IMR-90 (cell line): Measurements from ENCODE around the gene BRINP3. TPM values are rescaled to one million over a fixed set of nuclear protein-coding genes. Genes with fewer than 3 reads are reported as not detected.

Source experiments
- ATAC-seq: fragments of 200-7000 bp; cut with Tn5 transposase; 2 replicates; pipeline ENCODE4 v1.9.1; 2020; ENCODE audit warnings: low read depth, mild to moderate bottlenecking, moderate library complexity
- BruUV-seq: library from RNA; stranded (reverse); fragments of 400-500 nt; replicated peaks from 2 replicates; lab custom pipeline; 2021; lab: Mats Ljungman, UMichigan
- CTCF ChIA-PET: fragments of 300-600 bp; formaldehyde crosslinking; extraction: SDS; loops from one replicate; lab custom pipeline; 2021; ENCODE audit warnings: antibody characterized with exemption; lab: Yijun Ruan, JAX
- POLR2A ChIA-PET: fragments of 300-600 bp; sonication (Branson Sonifier 250); formaldehyde crosslinking; loops from one replicate; lab custom pipeline; 2022; ENCODE audit warnings: antibody characterized with exemption; ENCODE audit not compliant: unreplicated experiment; lab: Charles Lee
- DNase-seq: peaks from one replicate; pipeline ENCODE4 v3.0.0; 2013
- H2AFZ ChIP-seq: replicated peaks from 2 replicates; pipeline ENCODE3; 2013; ENCODE audit warnings: low read length, mild to moderate bottlenecking; ENCODE audit not compliant: poor library complexity
- H2AK5ac ChIP-seq: 2 replicates; pipeline ENCODE4 v1.6.1; 2013; ENCODE audit warnings: low read depth, low read length, inconsistent platforms
- H2AK9ac ChIP-seq: replicated peaks from 2 replicates; pipeline ENCODE3; 2013; ENCODE audit warnings: mild to moderate bottlenecking, low read depth, low read length, moderate library complexity; ENCODE audit not compliant: poor library complexity
- H2BK120ac ChIP-seq: 2 replicates; pipeline ENCODE4 v1.6.1; 2013; ENCODE audit warnings: low read depth, low read length, inconsistent platforms
- H2BK15ac ChIP-seq: 3 replicates; pipeline ENCODE4 v1.6.1; 2013; ENCODE audit warnings: low read depth, low read length, inconsistent platforms
- H2BK20ac ChIP-seq: 2 replicates; pipeline ENCODE4 v1.6.1; 2013; ENCODE audit warnings: low read depth, mild to moderate bottlenecking, inconsistent platforms, low read length, moderate library complexity
- H2BK5ac ChIP-seq: 2 replicates; pipeline ENCODE4 v1.6.1; 2013; ENCODE audit warnings: mild to moderate bottlenecking, low read depth, low read length, inconsistent platforms; ENCODE audit not compliant: poor library complexity, severe bottlenecking
- H3K14ac ChIP-seq: replicated peaks from 2 replicates; pipeline ENCODE4 v1.6.1; 2013; ENCODE audit warnings: low read depth, low read length, inconsistent platforms
- H3K18ac ChIP-seq: 2 replicates; pipeline ENCODE4 v1.6.1; 2013; ENCODE audit warnings: low read depth, low read length, control low read depth
- H3K23ac ChIP-seq: 2 replicates; pipeline ENCODE4 v1.6.1; 2013; ENCODE audit warnings: low read depth, low read length, inconsistent platforms
- H3K27ac ChIP-seq: 2 replicates; pipeline ENCODE4 v1.5.1; 2013; ENCODE audit warnings: mild to moderate bottlenecking, control low read depth, low read length; ENCODE audit not compliant: insufficient read depth
- H3K27me3 ChIP-seq: 2 replicates; pipeline ENCODE4 v1.6.1; 2013; ENCODE audit warnings: low read length; ENCODE audit not compliant: control insufficient read depth, insufficient read depth
- H3K36me3 ChIP-seq: 2 replicates; pipeline ENCODE4 v1.6.1; 2013; ENCODE audit warnings: low read length, mixed read lengths; ENCODE audit not compliant: control insufficient read depth, insufficient read depth
- H3K4ac ChIP-seq: 2 replicates; pipeline ENCODE4 v1.6.1; 2013; ENCODE audit warnings: low read depth, low read length, inconsistent platforms
- H3K4me1 ChIP-seq: 2 replicates; pipeline ENCODE4 v1.6.1; 2013; ENCODE audit warnings: low read length, mixed read lengths; ENCODE audit not compliant: control insufficient read depth, insufficient read depth
- H3K4me2 ChIP-seq: 2 replicates; pipeline ENCODE4 v1.6.1; 2013; ENCODE audit warnings: low read depth, mild to moderate bottlenecking, control low read depth, low read length, moderate library complexity
- H3K4me3 ChIP-seq: 2 replicates; pipeline ENCODE4 v1.5.1; 2013; ENCODE audit warnings: low read depth, mild to moderate bottlenecking, control low read depth, low read length, moderate library complexity; ENCODE audit not compliant: insufficient read depth
- H3K56ac ChIP-seq: 2 replicates; pipeline ENCODE4 v1.6.1; 2013; ENCODE audit warnings: low read length, inconsistent platforms; ENCODE audit not compliant: insufficient read depth; ENCODE audit errors: extremely low read depth
- H3K79me1 ChIP-seq, 2 experiments: 2 replicates each; pipeline ENCODE4 v1.6.1; 2013; ENCODE audit warnings: low read length in 2 of 2, inconsistent platforms in 1 of 2, low read depth in 1 of 2
- H3K9ac ChIP-seq: 2 replicates; pipeline ENCODE4 v1.6.1; 2013; ENCODE audit warnings: low read depth, low read length, control low read depth
- H3K9me1 ChIP-seq: 2 replicates; pipeline ENCODE4 v1.6.1; 2013; ENCODE audit warnings: low read length, inconsistent platforms; ENCODE audit not compliant: insufficient read depth
- H3K9me3 ChIP-seq: 2 replicates; pipeline ENCODE4 v1.6.1; 2013; ENCODE audit warnings: low read length; ENCODE audit not compliant: control insufficient read depth, insufficient read depth
- H4K20me1 ChIP-seq: 2 replicates; pipeline ENCODE4 v1.6.1; 2013; ENCODE audit warnings: low read length, inconsistent platforms; ENCODE audit not compliant: insufficient read depth
- H4K5ac ChIP-seq: 2 replicates; pipeline ENCODE4 v1.6.1; 2013; ENCODE audit warnings: mild to moderate bottlenecking, low read depth, low read length, control low read depth
- H4K8ac ChIP-seq, 2 experiments: 2 replicates each; pipeline ENCODE4 v1.6.1; 2013; ENCODE audit warnings: low read depth in 2 of 2, low read length in 2 of 2, control low read depth in 1 of 2, inconsistent platforms in 1 of 2
- H4K91ac ChIP-seq: 2 replicates; pipeline ENCODE4 v1.6.1; 2013; ENCODE audit warnings: low read depth, low read length, inconsistent platforms; ENCODE audit not compliant: insufficient read depth
- CEBPB ChIP-seq: IDR thresholded peaks from 2 replicates; pipeline ENCODE4 v1.6.1; 2012; ENCODE audit warnings: low read depth, low read length, improper control_type of control experiment
- CHD1 ChIP-seq: IDR thresholded peaks from 2 replicates; pipeline ENCODE4 v1.6.1; 2012; ENCODE audit warnings: low read depth, low read length, improper control_type of control experiment
- FOS ChIP-seq: fragments of 150-350 bp; IDR thresholded peaks from 2 replicates; pipeline ENCODE4 v1.6.1; 2016; ENCODE audit warnings: low read depth, low read length
- MAFK ChIP-seq: IDR thresholded peaks from 2 replicates; pipeline ENCODE4 v1.6.1; 2012; ENCODE audit warnings: low read depth, low read length, improper control_type of control experiment
- MAZ ChIP-seq: IDR thresholded peaks from 2 replicates; pipeline ENCODE4 v1.6.1; 2012; ENCODE audit warnings: low read depth, mild to moderate bottlenecking, low read length, improper control_type of control experiment, moderate library complexity, borderline replicate concordance
- MXI1 ChIP-seq: IDR thresholded peaks from 2 replicates; pipeline ENCODE4 v1.6.1; 2012; ENCODE audit warnings: low read depth, mild to moderate bottlenecking, low read length, moderate library complexity, borderline replicate concordance
- POLR2A ChIP-seq: IDR thresholded peaks from 2 replicates; pipeline ENCODE4 v1.6.1; 2012; ENCODE audit warnings: mild to moderate bottlenecking, low read depth, low read length
- RCOR1 ChIP-seq: IDR thresholded peaks from 2 replicates; pipeline ENCODE4 v1.6.1; 2012; ENCODE audit warnings: mild to moderate bottlenecking, low read length, improper control_type of control experiment; ENCODE audit not compliant: insufficient replicate concordance
- WGBS, 2 experiments: methylation state at CpG; one replicate each; pipeline versions ENCODE4 v1.1.5 to v1.1.7; 2013; ENCODE audit warnings: missing lambda C conversion rate in 2 of 2; ENCODE audit not compliant: insufficient read length in 1 of 2; ENCODE audit errors: extremely low coverage in 2 of 2; 5-methylcytosine and 5-hydroxymethylcytosine counted together
- dilution Hi-C: fragments of 300-500 bp; cut with HindIII; formaldehyde crosslinking; loops from one replicate; pipeline ENCODE4 v1.14.3; 2018; ENCODE audit warnings: low sequenced_read_pairs; ENCODE audit not compliant: unreplicated experiment
- in situ Hi-C: fragments of 300-500 bp; cut with MboI; formaldehyde crosslinking; loops from 3 replicates; pipeline ENCODE4 v1.14.3; 2019; ENCODE audit warnings: low sequenced_read_pairs, inconsistent platforms, mixed read lengths
- intact Hi-C: fragments of 100-400 bp; cut with micrococcal nuclease; formaldehyde crosslinking; loops from 2 replicates; pipeline ENCODE4 v1.10.0; 2022
- polyA plus RNA-seq, 3 experiments: library from polyadenylated mRNA; depleted of rRNA; stranded (reverse); fragments of >200 nt; gene quantifications; 2 replicates each; pipeline ENCODE4 v1.2.3, GENCODE V29; 2012; ENCODE audit warnings: low replicate concordance in 1 of 3
- total RNA-seq: library from RNA; depleted of rRNA; stranded (reverse); fragments of >200 nt; gene quantifications from 2 replicates; pipeline ENCODE4 v1.2.3, GENCODE V29; 2012
- TF ChIP-seq, protein P1 (sequence below): conservative IDR thresholded peaks from 2 replicates; pipeline ENCODE4 v1.5.1; 2012; ENCODE audit warnings: mild to moderate bottlenecking, low read depth, low read length, improper control_type of control experiment
- TF ChIP-seq, protein P2 (sequence below): fragments of 150-350 bp; IDR thresholded peaks from 2 replicates; pipeline ENCODE4 v1.6.1; 2016; ENCODE audit warnings: low read depth, mild to moderate bottlenecking, low read length, moderate library complexity, borderline replicate concordance

The BRINP3 gene
- total and polyA plus RNA-seq, 2 of the 4 experiments (the other 2 are of a cell fraction) = 0.15 to 0.36 TPM

DNA sequence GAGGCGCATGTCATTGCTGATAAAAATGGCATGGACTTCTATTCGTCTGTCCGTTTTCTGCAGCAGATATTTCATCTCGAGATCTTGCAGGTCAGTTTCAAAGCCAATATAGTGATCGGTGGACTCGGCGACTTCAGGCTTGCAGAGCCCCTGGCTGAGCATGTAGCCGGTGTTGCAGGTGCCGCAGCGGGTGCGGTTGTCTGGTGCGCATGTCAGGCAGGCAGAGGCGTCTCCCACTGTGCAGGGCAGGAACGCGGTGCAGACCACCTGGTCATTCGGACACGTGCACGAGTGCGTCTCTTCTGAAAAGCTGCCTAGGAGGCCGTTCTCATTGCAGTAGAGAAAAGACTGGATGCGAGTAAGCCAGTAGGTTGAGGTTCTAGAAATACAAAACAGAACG lies 378.9 kb downstream of the BRINP3 start:
- no peaks in the 10 kb centered on the region for H3K9me3 ChIP-seq
- H3K27me3 ChIP-seq = no peaks in the 10 kb centered on the region
- dilution Hi-C loops (no loop called here), intact Hi-C loops (no loop called here), in situ Hi-C loops (no loop called here)
- H3K23ac ChIP-seq = no peak overlapping the region
- H3K79me1 ChIP-seq = no peaks in the 10 kb centered on the region
- no peak overlapping the region for H2BK20ac ChIP-seq
- H4K5ac ChIP-seq = no peak overlapping the region
- H3K4me2 ChIP-seq = no peak overlapping the region
- H2BK120ac ChIP-seq = no peak overlapping the region
- no peak for DNase-seq
- no peak overlapping the region for H3K27ac ChIP-seq
- H3K36me3 ChIP-seq = no peaks in the 10 kb centered on the region
- H3K14ac ChIP-seq = no peak overlapping the region
- H2BK5ac ChIP-seq = no peak overlapping the region
- no peak overlapping the region for H3K9ac ChIP-seq
- no peak overlapping the region for H2BK15ac ChIP-seq
- no peak overlapping the region for H3K56ac ChIP-seq
- CTCF ChIA-PET = no interaction called here
- H3K4me3 ChIP-seq = no peak overlapping the region
- no peak overlapping the region for H2AFZ ChIP-seq
- no peak overlapping the region for H2AK9ac ChIP-seq
- POLR2A ChIA-PET = no interaction called here
- no peaks in the 10 kb centered on the region for H3K9me1 ChIP-seq
- H2AK5ac ChIP-seq = no peak overlapping the region
- H4K91ac ChIP-seq = no peak overlapping the region
- no peaks in the 10 kb centered on the region for H3K4me1 ChIP-seq
- no peaks in the 10 kb centered on the region for H4K20me1 ChIP-seq
- ATAC-seq = no peak
- 93% methylated on average over 11 of the region's 22 CpGs; no CpG with 5 or more reads in 1 of the 2 experiments for WGBS, 2 experiments
- no TSS peak for BruUV-seq
- H4K8ac ChIP-seq = no peak overlapping the region
- no peak overlapping the region for H3K18ac ChIP-seq
- H3K4ac ChIP-seq = no peak overlapping the region
- TF ChIP-seq MAFK (no peak), MXI1 (no peak), FOS (no peak), POLR2A (no peak), CHD1 (no peak), MAZ (no peak), RCOR1 (no peak), CEBPB (no peak)
- TF ChIP-seq, protein P1, sequence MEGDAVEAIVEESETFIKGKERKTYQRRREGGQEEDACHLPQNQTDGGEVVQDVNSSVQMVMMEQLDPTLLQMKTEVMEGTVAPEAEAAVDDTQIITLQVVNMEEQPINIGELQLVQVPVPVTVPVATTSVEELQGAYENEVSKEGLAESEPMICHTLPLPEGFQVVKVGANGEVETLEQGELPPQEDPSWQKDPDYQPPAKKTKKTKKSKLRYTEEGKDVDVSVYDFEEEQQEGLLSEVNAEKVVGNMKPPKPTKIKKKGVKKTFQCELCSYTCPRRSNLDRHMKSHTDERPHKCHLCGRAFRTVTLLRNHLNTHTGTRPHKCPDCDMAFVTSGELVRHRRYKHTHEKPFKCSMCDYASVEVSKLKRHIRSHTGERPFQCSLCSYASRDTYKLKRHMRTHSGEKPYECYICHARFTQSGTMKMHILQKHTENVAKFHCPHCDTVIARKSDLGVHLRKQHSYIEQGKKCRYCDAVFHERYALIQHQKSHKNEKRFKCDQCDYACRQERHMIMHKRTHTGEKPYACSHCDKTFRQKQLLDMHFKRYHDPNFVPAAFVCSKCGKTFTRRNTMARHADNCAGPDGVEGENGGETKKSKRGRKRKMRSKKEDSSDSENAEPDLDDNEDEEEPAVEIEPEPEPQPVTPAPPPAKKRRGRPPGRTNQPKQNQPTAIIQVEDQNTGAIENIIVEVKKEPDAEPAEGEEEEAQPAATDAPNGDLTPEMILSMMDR = no peak
- TF ChIP-seq, protein P2, sequence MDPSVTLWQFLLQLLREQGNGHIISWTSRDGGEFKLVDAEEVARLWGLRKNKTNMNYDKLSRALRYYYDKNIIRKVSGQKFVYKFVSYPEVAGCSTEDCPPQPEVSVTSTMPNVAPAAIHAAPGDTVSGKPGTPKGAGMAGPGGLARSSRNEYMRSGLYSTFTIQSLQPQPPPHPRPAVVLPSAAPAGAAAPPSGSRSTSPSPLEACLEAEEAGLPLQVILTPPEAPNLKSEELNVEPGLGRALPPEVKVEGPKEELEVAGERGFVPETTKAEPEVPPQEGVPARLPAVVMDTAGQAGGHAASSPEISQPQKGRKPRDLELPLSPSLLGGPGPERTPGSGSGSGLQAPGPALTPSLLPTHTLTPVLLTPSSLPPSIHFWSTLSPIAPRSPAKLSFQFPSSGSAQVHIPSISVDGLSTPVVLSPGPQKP = no peak
